Spleen (tissue), 13 donors: ENCODE data around the gene CLCNKB. TPM values are rescaled to one million over a fixed set of nuclear protein-coding genes. Genes with fewer than 3 reads are reported as not detected.
A peak's percentile ranks its signal among the peaks of the same experiment; 100 is the strongest.

ENCODE experiments used
- DNase-seq: peaks from one replicate; pipeline ENCODE4 v3.0.0-alpha.2; 2020
- H3K27ac ChIP-seq, 8 donors: fragments of 200-600 bp; sonication (generic) in 7 of 8; 1 replicate in 4 of 8; 2 replicates in 4 of 8; pipeline versions ENCODE4 v1.5.0 to v1.8.0; 2016 to 2021; ENCODE audit warnings: inconsistent platforms in 4 of 8, mild to moderate bottlenecking in 4 of 8, moderate library complexity in 1 of 8
- H3K27me3 ChIP-seq, 7 donors: fragments of 200-600 bp; sonication (generic) in 6 of 7; replicated peaks in 1 of 7; 1 replicate in 4 of 7; 2 replicates in 3 of 7; pipeline versions ENCODE4 v1.5.0 to v1.8.0; 2016 to 2021; ENCODE audit warnings: inconsistent platforms in 3 of 7, mild to moderate bottlenecking in 1 of 7
- H3K36me3 ChIP-seq, 6 donors: fragments of 200-600 bp; sonication (generic) in 5 of 6; 1 replicate in 4 of 6; 2 replicates in 2 of 6; pipeline versions ENCODE4 v1.5.0 to v1.8.0; 2016 to 2021; ENCODE audit warnings: inconsistent platforms in 2 of 6
- H3K4me1 ChIP-seq, 6 donors: fragments of 200-600 bp; sonication (generic) in 5 of 6; 1 replicate in 3 of 6; 2 replicates in 3 of 6; pipeline versions ENCODE4 v1.5.0 to v1.8.0; 2016 to 2021; ENCODE audit warnings: inconsistent platforms in 3 of 6
- H3K4me3 ChIP-seq, 8 donors: fragments of 200-600 bp; sonication (generic) in 7 of 8; 1 replicate in 4 of 8; 2 replicates in 4 of 8; pipeline versions ENCODE4 v1.5.0 to v1.8.0; 2016 to 2021; ENCODE audit warnings: inconsistent platforms in 4 of 8, mild to moderate bottlenecking in 4 of 8, moderate library complexity in 2 of 8
- H3K9me3 ChIP-seq, 8 donors: fragments of 200-600 bp; sonication (generic) in 7 of 8; 1 replicate in 4 of 8; 2 replicates in 4 of 8; pipeline versions ENCODE4 v1.5.0 to v1.8.0; 2016 to 2021; ENCODE audit warnings: inconsistent platforms in 4 of 8
- CTCF ChIP-seq, 11 experiments: fragments of 200-600 bp in 7 of 11; fragments of 450-650 bp in 4 of 11; sonication (generic) in 4 of 11; IDR thresholded peaks in 8 of 11; conservative IDR thresholded peaks in 3 of 11; 1 replicate in 7 of 11; 2 replicates in 4 of 11; pipeline versions ENCODE4 v1.4.0 to v1.8.0; 2016 to 2021; ENCODE audit warnings: antibody characterized with exemption in 11 of 11, inconsistent platforms in 4 of 11, mild to moderate bottlenecking in 1 of 11
- POLR2A ChIP-seq, 3 donors: fragments of 450-650 bp; IDR thresholded peaks; one replicate each; pipeline ENCODE4 v1.5.1; 2017; ENCODE audit warnings: antibody characterized with exemption in 3 of 3, mild to moderate bottlenecking in 1 of 3
- POLR2AphosphoS5 ChIP-seq, 3 donors: sonication (generic); formaldehyde crosslinking; IDR thresholded peaks; one replicate each; pipeline ENCODE4 v1.5.1; 2017; ENCODE audit warnings: antibody characterized with exemption in 3 of 3
- WGBS, 5 donors: extraction: QIAGEN DNeasy Blood & Tissue Kit in 3 of 5; methylation state at CpG; one replicate each; pipeline versions ENCODE4 v1.1.5 to v1.1.7; 2013 to 2018; 5-methylcytosine and 5-hydroxymethylcytosine counted together
- intact Hi-C: fragments of 100-400 bp; cut with DNase I; formaldehyde crosslinking; loops from one replicate; pipeline ENCODE4 v1.15.0; 2023; ENCODE audit warnings: low total_unique reads
- long read RNA-seq, 2 donors: transcript quantifications; one replicate each; lab custom pipeline, GENCODE V29; 2026
- polyA plus RNA-seq, 3 donors: library from polyadenylated mRNA; stranded (reverse); fragments of 200-250 nt; gene quantifications; one replicate each; pipeline ENCODE4 v1.2.1, GENCODE V29; 2013
- total RNA-seq, 7 donors: library from RNA; depleted of rRNA in 3 of 7; stranded (reverse); fragments of >200 nt in 3 of 7; fragmentation: NEBNext Ultra II Directional in 4 of 7; extraction: Animal tissue kit (Norgen Biotek cat#: 25700) in 4 of 7; gene quantifications; one replicate each; pipeline versions ENCODE4 v1.1.0 to v1.2.1, GENCODE V29; 2016 to 2021
- donor health status: healthy with polysubstance abuse.
- donor health status: DM: no; HTN: no; CAD: no; lungs with moderate emphysema.
- donor health status: DM: no; HTN: no; CAD: no.
- donor health status: Bipolar disorder and iron deficiency.
- donor health status: healthy.
- donor health status: DM: no; HTN: no; CAD: no.
- donor health status: DM: yes; HTN: yes; CAD: no.

CLCNKB gene
- total RNA-seq (under 1 TPM in 1 of 7 donors, not detected in 6; 0.13 TPM), polyA plus RNA-seq (under 1 TPM; 0.04 to 0.10 (median 0.06) TPM)
- long read RNA-seq, donor 1: 0 reads
- long read RNA-seq, donor 2: 0 reads

- peaks cover 0 to 4% (median 1%) of the 10 kb centered on the region in 6 donors for H3K4me1 ChIP-seq
- no peaks in the 10 kb centered on the region for H3K36me3 ChIP-seq
- no peak for DNase-seq
- 74 to 85% (median 78%) methylated on average over 7 of the region's 7 CpGs for WGBS, 5 donors
- intact Hi-C loops: no loop called here
- H3K9me3 ChIP-seq: no peaks in the 10 kb centered on the region
- H3K27me3 ChIP-seq: peaks cover 0 to 11% (median under 1%) of the 10 kb centered on the region in 7 donors
- H3K4me3 ChIP-seq: no peak within 1 kb of the TSS
- TF ChIP-seq POLR2AphosphoS5 (IDR thresholded peaks at IDR 0.05) (no peak), POLR2A (IDR thresholded peaks at IDR 0.05) (no peak), CTCF (IDR thresholded peaks at IDR 0.05 in 8 of 11, conservative IDR thresholded peaks at IDR 0.05 in 3 of 11) (no peak)
- H3K27ac ChIP-seq: no peak within 1 kb of the TSS
These were observed at the start of gene CLCNKB for GRCh38 chr1:16043521-16043920. Gene CLCNKB (plus strand): TSS chr1:16043782. CDS start chr1:16044493, 711 bp downstream.

- no peak overlapping the region for H3K27ac ChIP-seq
- DNase-seq: no peak
- H3K36me3 ChIP-seq: no peaks in the 10 kb centered on the region
- intact Hi-C loops: no loop called here
- H3K9me3 ChIP-seq: no peaks in the 10 kb centered on the region
- 92 to 100% (median 95%) methylated on average over 7 to 10 of the region's 10 CpGs; no CpG with 5 or more reads in 1 of the 5 donors for WGBS, 5 donors
- H3K4me1 ChIP-seq: no peaks in the 10 kb centered on the region
- no peak for TF ChIP-seq CTCF (IDR thresholded peaks at IDR 0.05 in 8 of 11, conservative IDR thresholded peaks at IDR 0.05 in 3 of 11)
- TF ChIP-seq POLR2A (IDR thresholded peaks at IDR 0.05): no peak
- TF ChIP-seq POLR2AphosphoS5 (IDR thresholded peaks at IDR 0.05): no peak
- H3K4me3 ChIP-seq: no peak overlapping the region
- no peaks in the 10 kb centered on the region for H3K27me3 ChIP-seq
These were observed 49.5 kb upstream of the CLCNKB start for GRCh38 chr1:15994081-15994480.

- H3K4me1 ChIP-seq: no peaks in the 10 kb centered on the region
- no peak overlapping the region for H3K4me3 ChIP-seq
- intact Hi-C loops: loop anchor here (5.0 kb wide), 1 partner anchor 202 kb away; no protein-coding TSS in a partner anchor
- no peaks in the 10 kb centered on the region for H3K36me3 ChIP-seq
- WGBS, 5 donors: 62 to 82% (median 72%) methylated on average over 7 to 11 of the region's 11 CpGs
- H3K27me3 ChIP-seq: no peaks in the 10 kb centered on the region
- TF ChIP-seq POLR2AphosphoS5 (IDR thresholded peaks at IDR 0.05) (peak; percentile 37 to 64 (median 49)), CTCF (IDR thresholded peaks at IDR 0.05 in 8 of 11, conservative IDR thresholded peaks at IDR 0.05 in 3 of 11) (peak; percentile 64 to 95 (median 83)), POLR2A (IDR thresholded peaks at IDR 0.05) (no peak)
- peak; percentile 86 for DNase-seq
- H3K27ac ChIP-seq: no peak overlapping the region
- H3K9me3 ChIP-seq: no peaks in the 10 kb centered on the region
These were observed 48.8 kb upstream of the CLCNKB start for GRCh38 chr1:15994590-15995351.

GRCh38 chr1:15997076-15997585 lies 46.5 kb upstream of the CLCNKB start:
- intact Hi-C loops: loop anchor here (5.0 kb wide), 1 partner anchor 205 kb away; no protein-coding TSS in a partner anchor
- no peaks in the 10 kb centered on the region for H3K27me3 ChIP-seq
- no peaks in the 10 kb centered on the region for H3K4me1 ChIP-seq
- DNase-seq: peak; percentile 63
- H3K4me3 ChIP-seq: no peak overlapping the region
- H3K27ac ChIP-seq: no peak overlapping the region
- H3K36me3 ChIP-seq: no peaks in the 10 kb centered on the region
- no peaks in the 10 kb centered on the region for H3K9me3 ChIP-seq
- TF ChIP-seq POLR2AphosphoS5 (IDR thresholded peaks at IDR 0.05) (no peak), CTCF (IDR thresholded peaks at IDR 0.05 in 8 of 11, conservative IDR thresholded peaks at IDR 0.05 in 3 of 11) (no peak), POLR2A (IDR thresholded peaks at IDR 0.05) (no peak)
- 79 to 84% (median 83%) methylated on average over 7 to 9 of the region's 9 CpGs for WGBS, 5 donors
